GM18861 (cell line): Measurements from ENCODE around the gene TMEM229B.

ENCODE experiments used
- ATAC-seq: cut with Tn5 transposase; IDR thresholded peaks from one replicate; pipeline ENCODE4 v1.9.1; 2021; ENCODE audit not compliant: unreplicated experiment

The TMEM229B gene

DNA sequence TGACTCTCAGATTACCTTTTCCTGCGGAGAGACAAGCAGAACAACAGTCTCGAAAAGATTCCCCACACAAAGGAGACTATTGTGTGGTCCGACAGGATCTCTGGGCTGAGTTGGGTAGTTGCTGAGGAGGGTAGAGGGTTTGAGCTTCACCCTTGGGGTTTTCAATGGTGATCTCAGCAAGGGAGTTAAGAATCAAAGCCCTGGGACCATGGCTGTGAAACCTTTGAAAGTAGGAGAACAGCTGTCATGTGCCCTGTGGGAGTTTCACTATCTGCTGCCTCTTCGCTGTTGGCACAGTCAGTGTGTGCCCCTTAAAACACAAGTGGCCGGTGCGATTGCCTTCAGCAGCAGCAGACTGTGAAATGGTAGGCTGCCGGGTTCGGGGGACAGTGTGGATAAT is 62.4 kb downstream of the TMEM229B start:
- ATAC-seq: no peak

GRCh38 chr14:67425608-67426007 is 62.9 kb downstream of the TMEM229B start:
- ATAC-seq: no peak

GRCh38 chr14:67424539-67424938 is 64.0 kb downstream of the TMEM229B start:
- ATAC-seq: no peak

GRCh38 chr14:67423424-67423823 is 65.1 kb downstream of the TMEM229B start:
- ATAC-seq: no peak

- no peak for ATAC-seq
Observed at GRCh38 chr14:67421356-67422224, 66.9 kb downstream of the TMEM229B start.
